WTC11 (cell line): ENCODE data around the gene GRIFIN. TPM values are rescaled to one million over a fixed set of nuclear protein-coding genes. Genes with fewer than 3 reads are reported as not detected.

Source experiments
- ATAC-seq: fragments of 200-7000 bp; cut with Tn5 transposase; 2 replicates; pipeline ENCODE4 v1.10.0; 2021; ENCODE audit warnings: mild to moderate bottlenecking, moderate library complexity
- CTCF ChIA-PET: fragments of 300-600 bp; sonication (Branson Sonifier 250); formaldehyde crosslinking; loops from one replicate; lab custom pipeline; 2021; ENCODE audit warnings: antibody characterized with exemption; lab: Charles Lee
- POLR2A ChIA-PET: fragments of 350-600 bp; sonication (Branson Sonifier 250); formaldehyde crosslinking; loops from one replicate; lab custom pipeline; 2021; ENCODE audit warnings: antibody characterized with exemption; lab: Charles Lee
- DNase-seq: peaks from one replicate; pipeline ENCODE4 v3.0.0; 2021; ENCODE audit warnings: low spot score
- H3K27ac Mint-ChIP-seq: 2 replicates; pipeline ENCODE4 v1.8.0; 2021; ENCODE audit warnings: mixed read lengths
- H3K27me3 Mint-ChIP-seq: 2 replicates; pipeline ENCODE4 v1.8.0; 2021; ENCODE audit warnings: low read depth, mild to moderate bottlenecking, moderate library complexity, mixed read lengths
- H3K36me3 Mint-ChIP-seq: 2 replicates; pipeline ENCODE4 v1.8.0; 2021; ENCODE audit warnings: mixed read lengths
- H3K4me1 Mint-ChIP-seq: 2 replicates; pipeline ENCODE4 v1.8.0; 2022; ENCODE audit warnings: mixed read lengths
- H3K4me3 Mint-ChIP-seq: 2 replicates; pipeline ENCODE4 v1.8.0; 2021; ENCODE audit warnings: mild to moderate bottlenecking, moderate library complexity, mixed read lengths
- H3K9me3 Mint-ChIP-seq: 2 replicates; pipeline ENCODE4 v1.8.0; 2021; ENCODE audit warnings: mixed read lengths
- AFF4 ChIP-seq: sonication (generic); formaldehyde crosslinking; IDR thresholded peaks from 2 replicates; pipeline ENCODE4 v1.8.1; 2023; ENCODE audit warnings: mild to moderate bottlenecking, missing genetic modification reagents, borderline replicate concordance
- CREB1 ChIP-seq: sonication (generic); formaldehyde crosslinking; IDR thresholded peaks from 2 replicates; pipeline ENCODE4 v1.8.0; 2023; ENCODE audit warnings: mild to moderate bottlenecking, missing genetic modification reagents
- EMX1 ChIP-seq: fragments of 250-450 bp; sonication (Bioruptor Pico); IDR thresholded peaks from 2 replicates; pipeline ENCODE4 v1.8.0; 2021; ENCODE audit warnings: mild to moderate bottlenecking
- ETV6 ChIP-seq: sonication (generic); formaldehyde crosslinking; IDR thresholded peaks from 2 replicates; pipeline ENCODE4 v1.8.1; 2022; ENCODE audit warnings: mild to moderate bottlenecking, missing genetic modification reagents
- MYBL2 ChIP-seq: sonication (generic); formaldehyde crosslinking; IDR thresholded peaks from 2 replicates; pipeline ENCODE4 v1.8.1; 2023; ENCODE audit warnings: mild to moderate bottlenecking, moderate library complexity, missing genetic modification reagents
- NFATC4 ChIP-seq: fragments of 250-450 bp; sonication (Bioruptor Pico); IDR thresholded peaks from 2 replicates; pipeline ENCODE4 v1.9.0; 2021; ENCODE audit warnings: mild to moderate bottlenecking
- OVOL2 ChIP-seq: fragments of 250-450 bp; sonication (Bioruptor Pico); IDR thresholded peaks from 2 replicates; pipeline ENCODE4 v1.9.0; 2021; ENCODE audit warnings: mild to moderate bottlenecking, borderline replicate concordance
- PRRX2 ChIP-seq: fragments of 250-450 bp; sonication (Bioruptor Pico); IDR thresholded peaks from 2 replicates; pipeline ENCODE4 v1.8.0; 2021; ENCODE audit warnings: mild to moderate bottlenecking
- RORB ChIP-seq: fragments of 250-450 bp; sonication (Bioruptor Pico); IDR thresholded peaks from 2 replicates; pipeline ENCODE4 v1.9.0; 2021; ENCODE audit warnings: mild to moderate bottlenecking
- SMAD3 ChIP-seq: sonication (generic); formaldehyde crosslinking; IDR thresholded peaks from 2 replicates; pipeline ENCODE4 v1.8.0; 2022; ENCODE audit warnings: missing genetic modification reagents, mild to moderate bottlenecking, borderline replicate concordance
- ZMAT4 ChIP-seq: fragments of 250-450 bp; sonication (Bioruptor Pico); IDR thresholded peaks from 2 replicates; pipeline ENCODE4 v1.9.0; 2021; ENCODE audit warnings: mild to moderate bottlenecking
- ZNF317 ChIP-seq: sonication (generic); formaldehyde crosslinking; IDR thresholded peaks from 2 replicates; pipeline ENCODE4 v1.8.1; 2023; ENCODE audit warnings: low read depth, mild to moderate bottlenecking, moderate library complexity, missing genetic modification reagents, borderline replicate concordance
- total RNA-seq: library from RNA; stranded (reverse); gene quantifications from 3 replicates; pipeline ENCODE4 v1.2.3, GENCODE V29; 2021
- TF ChIP-seq, protein P1 (sequence below): sonication (generic); formaldehyde crosslinking; IDR thresholded peaks from 2 replicates; pipeline ENCODE4 v1.8.0; 2023; ENCODE audit warnings: missing genetic modification reagents, mild to moderate bottlenecking, borderline replicate concordance
- TF ChIP-seq, protein P2 (sequence below): fragments of 200-600 bp; IDR thresholded peaks from 2 replicates; pipeline ENCODE4 v1.8.0; 2022; ENCODE audit warnings: antibody characterized with exemption
- TF ChIP-seq, protein P3 (sequence below): sonication (generic); formaldehyde crosslinking; IDR thresholded peaks from 2 replicates; pipeline ENCODE4 v1.8.0; 2022; ENCODE audit warnings: mild to moderate bottlenecking, missing genetic modification reagents

Gene GRIFIN
- total RNA-seq, 1 experiment from 2014 or later: not detected

DNA sequence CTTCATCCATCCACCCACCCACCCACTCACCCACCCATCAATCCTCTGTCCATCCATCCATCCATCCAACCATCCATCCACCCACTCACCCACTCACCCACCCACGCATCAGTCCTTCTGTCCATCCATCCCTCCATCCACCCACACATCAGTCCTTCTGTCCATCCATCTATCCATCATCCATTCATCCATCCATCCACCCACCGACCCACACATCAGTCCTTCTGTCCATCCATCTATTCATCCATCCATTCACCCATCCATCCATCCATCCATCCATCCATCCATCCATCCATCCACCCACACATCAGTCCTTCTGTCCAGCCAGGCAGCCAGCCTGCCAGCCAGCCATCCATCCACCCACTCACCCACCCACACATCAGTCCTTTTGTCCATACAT lies 15.8 kb upstream of the GRIFIN start:
- POLR2A ChIA-PET: no interaction called here
- Mint-ChIP-seq H3K27ac (no peak overlapping the region), H3K36me3 (no peaks in the 10 kb centered on the region)

More for the DNA sequence above, 15.8 kb upstream of the GRIFIN start:
- H3K9me3 Mint-ChIP-seq: peaks cover 9% of the 10 kb centered on the region
- no peak for TF ChIP-seq PRRX2 (CRISPR knock-in tag)
- TF ChIP-seq CREB1 (CRISPR knock-in tag): no peak
- TF ChIP-seq ZMAT4: no peak
- TF ChIP-seq, protein P1, sequence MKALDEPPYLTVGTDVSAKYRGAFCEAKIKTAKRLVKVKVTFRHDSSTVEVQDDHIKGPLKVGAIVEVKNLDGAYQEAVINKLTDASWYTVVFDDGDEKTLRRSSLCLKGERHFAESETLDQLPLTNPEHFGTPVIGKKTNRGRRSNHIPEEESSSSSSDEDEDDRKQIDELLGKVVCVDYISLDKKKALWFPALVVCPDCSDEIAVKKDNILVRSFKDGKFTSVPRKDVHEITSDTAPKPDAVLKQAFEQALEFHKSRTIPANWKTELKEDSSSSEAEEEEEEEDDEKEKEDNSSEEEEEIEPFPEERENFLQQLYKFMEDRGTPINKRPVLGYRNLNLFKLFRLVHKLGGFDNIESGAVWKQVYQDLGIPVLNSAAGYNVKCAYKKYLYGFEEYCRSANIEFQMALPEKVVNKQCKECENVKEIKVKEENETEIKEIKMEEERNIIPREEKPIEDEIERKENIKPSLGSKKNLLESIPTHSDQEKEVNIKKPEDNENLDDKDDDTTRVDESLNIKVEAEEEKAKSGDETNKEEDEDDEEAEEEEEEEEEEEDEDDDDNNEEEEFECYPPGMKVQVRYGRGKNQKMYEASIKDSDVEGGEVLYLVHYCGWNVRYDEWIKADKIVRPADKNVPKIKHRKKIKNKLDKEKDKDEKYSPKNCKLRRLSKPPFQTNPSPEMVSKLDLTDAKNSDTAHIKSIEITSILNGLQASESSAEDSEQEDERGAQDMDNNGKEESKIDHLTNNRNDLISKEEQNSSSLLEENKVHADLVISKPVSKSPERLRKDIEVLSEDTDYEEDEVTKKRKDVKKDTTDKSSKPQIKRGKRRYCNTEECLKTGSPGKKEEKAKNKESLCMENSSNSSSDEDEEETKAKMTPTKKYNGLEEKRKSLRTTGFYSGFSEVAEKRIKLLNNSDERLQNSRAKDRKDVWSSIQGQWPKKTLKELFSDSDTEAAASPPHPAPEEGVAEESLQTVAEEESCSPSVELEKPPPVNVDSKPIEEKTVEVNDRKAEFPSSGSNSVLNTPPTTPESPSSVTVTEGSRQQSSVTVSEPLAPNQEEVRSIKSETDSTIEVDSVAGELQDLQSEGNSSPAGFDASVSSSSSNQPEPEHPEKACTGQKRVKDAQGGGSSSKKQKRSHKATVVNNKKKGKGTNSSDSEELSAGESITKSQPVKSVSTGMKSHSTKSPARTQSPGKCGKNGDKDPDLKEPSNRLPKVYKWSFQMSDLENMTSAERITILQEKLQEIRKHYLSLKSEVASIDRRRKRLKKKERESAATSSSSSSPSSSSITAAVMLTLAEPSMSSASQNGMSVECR: no peak
- no peak for TF ChIP-seq RORB (CRISPR knock-in tag)
- no peak for TF ChIP-seq ZNF317 (CRISPR knock-in tag)
- TF ChIP-seq, protein P2, sequence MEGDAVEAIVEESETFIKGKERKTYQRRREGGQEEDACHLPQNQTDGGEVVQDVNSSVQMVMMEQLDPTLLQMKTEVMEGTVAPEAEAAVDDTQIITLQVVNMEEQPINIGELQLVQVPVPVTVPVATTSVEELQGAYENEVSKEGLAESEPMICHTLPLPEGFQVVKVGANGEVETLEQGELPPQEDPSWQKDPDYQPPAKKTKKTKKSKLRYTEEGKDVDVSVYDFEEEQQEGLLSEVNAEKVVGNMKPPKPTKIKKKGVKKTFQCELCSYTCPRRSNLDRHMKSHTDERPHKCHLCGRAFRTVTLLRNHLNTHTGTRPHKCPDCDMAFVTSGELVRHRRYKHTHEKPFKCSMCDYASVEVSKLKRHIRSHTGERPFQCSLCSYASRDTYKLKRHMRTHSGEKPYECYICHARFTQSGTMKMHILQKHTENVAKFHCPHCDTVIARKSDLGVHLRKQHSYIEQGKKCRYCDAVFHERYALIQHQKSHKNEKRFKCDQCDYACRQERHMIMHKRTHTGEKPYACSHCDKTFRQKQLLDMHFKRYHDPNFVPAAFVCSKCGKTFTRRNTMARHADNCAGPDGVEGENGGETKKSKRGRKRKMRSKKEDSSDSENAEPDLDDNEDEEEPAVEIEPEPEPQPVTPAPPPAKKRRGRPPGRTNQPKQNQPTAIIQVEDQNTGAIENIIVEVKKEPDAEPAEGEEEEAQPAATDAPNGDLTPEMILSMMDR: no peak
- no peak for TF ChIP-seq EMX1 (CRISPR knock-in tag)
- no peak for TF ChIP-seq SMAD3 (CRISPR knock-in tag)
- TF ChIP-seq MYBL2 (CRISPR knock-in tag): no peak
- no peak for TF ChIP-seq ETV6 (CRISPR knock-in tag)
- no peak for TF ChIP-seq AFF4 (CRISPR knock-in tag)
- TF ChIP-seq OVOL2 (CRISPR knock-in tag): no peak
- TF ChIP-seq NFATC4 (CRISPR knock-in tag): no peak
- TF ChIP-seq, protein P3, sequence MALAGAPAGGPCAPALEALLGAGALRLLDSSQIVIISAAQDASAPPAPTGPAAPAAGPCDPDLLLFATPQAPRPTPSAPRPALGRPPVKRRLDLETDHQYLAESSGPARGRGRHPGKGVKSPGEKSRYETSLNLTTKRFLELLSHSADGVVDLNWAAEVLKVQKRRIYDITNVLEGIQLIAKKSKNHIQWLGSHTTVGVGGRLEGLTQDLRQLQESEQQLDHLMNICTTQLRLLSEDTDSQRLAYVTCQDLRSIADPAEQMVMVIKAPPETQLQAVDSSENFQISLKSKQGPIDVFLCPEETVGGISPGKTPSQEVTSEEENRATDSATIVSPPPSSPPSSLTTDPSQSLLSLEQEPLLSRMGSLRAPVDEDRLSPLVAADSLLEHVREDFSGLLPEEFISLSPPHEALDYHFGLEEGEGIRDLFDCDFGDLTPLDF (CRISPR knock-in tag): no peak
- TF ChIP-seq, all 79 proteins: peak for 0
- no peak for DNase-seq
- no peak for ATAC-seq
- CTCF ChIA-PET: no interaction called here
- Mint-ChIP-seq H3K27me3 (no peaks in the 10 kb centered on the region), H3K4me1 (peaks cover 14% of the 10 kb centered on the region; the same call in 1 of the 2 replicates), H3K4me3 (no peak overlapping the region)
